Panc1 (cell line): ENCODE measurements around the gene IFI30.

Source experiments
- POLR2AphosphoS5 ChIP-seq: IDR thresholded peaks from 2 replicates; pipeline ENCODE4 v1.6.1; 2012; ENCODE audit warnings: mild to moderate bottlenecking, low read depth, low read length, moderate library complexity
- SIN3A ChIP-seq: IDR thresholded peaks from 2 replicates; pipeline ENCODE4 v1.6.1; 2012; ENCODE audit warnings: low read depth, mild to moderate bottlenecking, low read length, moderate library complexity, borderline replicate concordance; ENCODE audit not compliant: insufficient read depth
- TF ChIP-seq, protein P1 (sequence below): fragments of 450-650 bp; IDR thresholded peaks from 2 replicates; pipeline ENCODE4 v1.5.1; 2017; ENCODE audit warnings: mild to moderate bottlenecking

DNA sequence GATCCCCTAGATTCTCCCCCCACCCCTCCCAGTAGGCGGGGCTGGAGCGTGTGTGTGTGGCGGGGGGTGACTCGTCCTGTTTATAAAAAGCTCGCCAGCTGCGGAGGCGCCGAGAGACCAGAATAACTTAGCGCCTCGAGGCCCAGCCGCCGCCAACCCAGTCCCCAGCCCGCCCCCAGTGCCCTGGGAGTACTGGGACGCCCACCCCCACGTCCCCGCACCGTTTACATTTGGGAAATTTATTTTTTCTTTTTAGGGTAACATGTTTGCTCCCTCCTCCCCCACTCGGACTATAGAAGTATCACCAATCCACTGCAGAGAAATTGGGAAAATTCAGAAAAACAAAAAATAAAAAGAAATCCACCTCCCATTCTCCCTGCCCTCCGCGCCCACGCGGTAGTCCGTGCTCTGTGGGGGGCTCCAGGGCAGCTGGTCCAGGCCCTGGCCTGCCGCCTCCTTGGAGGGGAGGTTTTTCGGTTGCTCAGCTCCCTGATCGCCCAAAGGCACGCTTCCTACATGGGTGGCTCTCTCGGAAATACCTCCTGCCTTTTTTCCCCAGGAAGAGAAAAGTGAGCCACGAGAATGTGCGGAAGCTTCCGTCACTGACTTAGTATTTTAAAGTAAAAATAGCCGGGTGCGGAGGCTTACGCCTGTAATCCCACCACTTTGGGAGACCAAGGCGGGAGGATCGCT lies 31.7 kb downstream of the IFI30 start:
- TF ChIP-seq, protein P1, sequence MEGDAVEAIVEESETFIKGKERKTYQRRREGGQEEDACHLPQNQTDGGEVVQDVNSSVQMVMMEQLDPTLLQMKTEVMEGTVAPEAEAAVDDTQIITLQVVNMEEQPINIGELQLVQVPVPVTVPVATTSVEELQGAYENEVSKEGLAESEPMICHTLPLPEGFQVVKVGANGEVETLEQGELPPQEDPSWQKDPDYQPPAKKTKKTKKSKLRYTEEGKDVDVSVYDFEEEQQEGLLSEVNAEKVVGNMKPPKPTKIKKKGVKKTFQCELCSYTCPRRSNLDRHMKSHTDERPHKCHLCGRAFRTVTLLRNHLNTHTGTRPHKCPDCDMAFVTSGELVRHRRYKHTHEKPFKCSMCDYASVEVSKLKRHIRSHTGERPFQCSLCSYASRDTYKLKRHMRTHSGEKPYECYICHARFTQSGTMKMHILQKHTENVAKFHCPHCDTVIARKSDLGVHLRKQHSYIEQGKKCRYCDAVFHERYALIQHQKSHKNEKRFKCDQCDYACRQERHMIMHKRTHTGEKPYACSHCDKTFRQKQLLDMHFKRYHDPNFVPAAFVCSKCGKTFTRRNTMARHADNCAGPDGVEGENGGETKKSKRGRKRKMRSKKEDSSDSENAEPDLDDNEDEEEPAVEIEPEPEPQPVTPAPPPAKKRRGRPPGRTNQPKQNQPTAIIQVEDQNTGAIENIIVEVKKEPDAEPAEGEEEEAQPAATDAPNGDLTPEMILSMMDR: no peak
- TF ChIP-seq POLR2AphosphoS5 (no peak), SIN3A (no peak)
